ENCODE measurements around the gene C1QTNF6. TPM values are rescaled to one million over a fixed set of nuclear protein-coding genes. Genes with fewer than 3 reads are reported as not detected.

C1QTNF6 gene
- polyA plus RNA-seq, 1 donor (not counting 4 experiments of a cell fraction or from before 2014, with no cell fraction given) = 17.1 TPM

GRCh38 chr22:37232140-37232998 lies 44.3 kb upstream of the C1QTNF6 start:
- no peaks in the 10 kb centered on the region for H3K27me3 ChIP-seq (ENCODE audit: control insufficient read depth, extremely low read depth, insufficient read depth, low read length)
- H3K4me3 ChIP-seq (ENCODE audit: control insufficient read depth in 2 of 3, extremely low read depth in 1 of 3, insufficient read depth in 2 of 3, low read depth in 1 of 3, low read length in 3 of 3) = no peak overlapping the region

GRCh38 chr22:37231406-37232139 lies 43.5 kb upstream of the C1QTNF6 start:
- H3K9me1 ChIP-seq (ENCODE audit: control insufficient read depth, extremely low read depth, insufficient read depth, low read length) = no peaks in the 10 kb centered on the region
- H3K4me3 ChIP-seq (ENCODE audit: control insufficient read depth in 2 of 3, extremely low read depth in 1 of 3, insufficient read depth in 2 of 3, low read depth in 1 of 3, low read length in 3 of 3) = no peak overlapping the region
- peaks cover 47% of the 10 kb centered on the region for H3K4me1 ChIP-seq (ENCODE audit: control insufficient read depth, extremely low read depth, insufficient read depth, low read length)
- FAIRE-seq (no peak), DNase-seq (ENCODE audit: low read depth, low spot score) (no peak)
- H3K4me2 ChIP-seq (ENCODE audit: control insufficient read depth, extremely low read depth, insufficient read depth, low read depth, low read length) = no peak overlapping the region
- no peak overlapping the region for H2AFZ ChIP-seq (ENCODE audit: control insufficient read depth, low read length)
- H3K9ac ChIP-seq (ENCODE audit: control insufficient read depth, extremely low read depth, insufficient read depth, low read length) = no peak overlapping the region
- TF ChIP-seq EZH2 (IDR thresholded peaks at IDR 0.05; ENCODE audit: low read length) (no peak), CTCF (optimal IDR thresholded peaks at IDR 0.05 in 1 of 3, IDR thresholded peaks at IDR 0.05 in 1 of 3, conservative IDR thresholded peaks at IDR 0.05 in 1 of 3; ENCODE audit: extremely low read depth in 1 of 3, insufficient read depth in 2 of 3, low read length in 3 of 3) (no peak)
- no peak overlapping the region for H3K27ac ChIP-seq (ENCODE audit: control insufficient read depth, insufficient read depth, low read length)
- peaks cover 9% of the 10 kb centered on the region for H3K79me2 ChIP-seq (ENCODE audit: control insufficient read depth, insufficient read depth, low read length)
- H3K36me3 ChIP-seq (ENCODE audit: control insufficient read depth in 2 of 2, extremely low read depth in 1 of 2, insufficient read depth in 2 of 2, low read length in 2 of 2) = peaks cover 20 to 31% of the 10 kb centered on the region in 2 experiments
- H3K27me3 ChIP-seq (ENCODE audit: control insufficient read depth, extremely low read depth, insufficient read depth, low read length) = no peaks in the 10 kb centered on the region
- dilution Hi-C loops (cut with MboI; ENCODE audit: extremely low pct_ligation_motif_present, low sequenced_read_pairs) = no loop called here
- H4K20me1 ChIP-seq (ENCODE audit: control insufficient read depth, extremely low read depth, insufficient read depth, low read length) = peaks cover 10% of the 10 kb centered on the region
- H3K9me3 ChIP-seq (ENCODE audit: control insufficient read depth, low read depth, low read length) = no peaks in the 10 kb centered on the region

More at GRCh38 chr22:37232140-37232998, 44.3 kb upstream of the C1QTNF6 start:
- Histone ChIP-seq H3K9ac (ENCODE audit: control insufficient read depth, extremely low read depth, insufficient read depth, low read length) (no peak overlapping the region), H3K9me3 (ENCODE audit: control insufficient read depth, low read depth, low read length) (no peaks in the 10 kb centered on the region), H3K36me3 (ENCODE audit: control insufficient read depth in 2 of 2, extremely low read depth in 1 of 2, insufficient read depth in 2 of 2, low read length in 2 of 2) (peaks cover 20 to 30% of the 10 kb centered on the region in 2 experiments), H3K27ac (ENCODE audit: control insufficient read depth, insufficient read depth, low read length) (no peak overlapping the region), H3K79me2 (ENCODE audit: control insufficient read depth, insufficient read depth, low read length) (peaks cover 9% of the 10 kb centered on the region), H3K4me1 (ENCODE audit: control insufficient read depth, extremely low read depth, insufficient read depth, low read length) (peaks cover 47% of the 10 kb centered on the region), H2AFZ (ENCODE audit: control insufficient read depth, low read length) (no peak overlapping the region), H3K4me2 (ENCODE audit: control insufficient read depth, extremely low read depth, insufficient read depth, low read depth, low read length) (no peak overlapping the region), H4K20me1 (ENCODE audit: control insufficient read depth, extremely low read depth, insufficient read depth, low read length) (peaks cover 10% of the 10 kb centered on the region), H3K9me1 (ENCODE audit: control insufficient read depth, extremely low read depth, insufficient read depth, low read length) (no peaks in the 10 kb centered on the region)
- DNase-seq (ENCODE audit: low read depth, low spot score) (no peak), FAIRE-seq (no peak)
- dilution Hi-C loops (cut with MboI; ENCODE audit: extremely low pct_ligation_motif_present, low sequenced_read_pairs) = no loop called here
- TF ChIP-seq CTCF (optimal IDR thresholded peaks at IDR 0.05 in 1 of 3, IDR thresholded peaks at IDR 0.05 in 1 of 3, conservative IDR thresholded peaks at IDR 0.05 in 1 of 3; ENCODE audit: extremely low read depth in 1 of 3, insufficient read depth in 2 of 3, low read length in 3 of 3) = no peak
- TF ChIP-seq EZH2 (IDR thresholded peaks at IDR 0.05; ENCODE audit: low read length) = no peak

All from keratinocyte (primary cell).